ENCODE measurements around the gene LNX1. TPM values are rescaled to one million over a fixed set of nuclear protein-coding genes. Genes with fewer than 3 reads are reported as not detected.

Gene LNX1
- total and polyA plus RNA-seq, 2 of the 8 experiments (the other 6 are each of a cell fraction or from before 2014, with no cell fraction given) = 2.7 to 3.8 TPM

- H2BK15ac ChIP-seq (ENCODE audit: low read length) = no peak overlapping the region
- H3K9ac ChIP-seq (replicated peaks in 1 of 4; ENCODE audit: extremely low read depth in 1 of 4, low read depth in 3 of 4, low read length in 3 of 4) = no peak overlapping the region
- H3K18ac ChIP-seq (ENCODE audit: extremely low read depth, low read length) = no peak overlapping the region
- H3K36me3 ChIP-seq (ENCODE audit: control insufficient read depth in 2 of 4, insufficient read depth in 4 of 4, low read length in 3 of 4) = no peaks in the 10 kb centered on the region
- H3K23me2 ChIP-seq (ENCODE audit: low read depth, low read length) = no peaks in the 10 kb centered on the region; the same call in 1 of the 2 replicates
- no peaks in the 10 kb centered on the region for H3K9me3 ChIP-seq (ENCODE audit: insufficient read depth in 2 of 2, low read depth in 1 of 2, low read length in 1 of 2)
- H2BK120ac ChIP-seq (replicated peaks; ENCODE audit: low read depth, low read length) = no peak overlapping the region
- no peak overlapping the region for H3K14ac ChIP-seq (ENCODE audit: insufficient read length)
- ChIA-PET CTCF (ENCODE audit: partially characterized antibody) (interaction anchor here (0.6 to 1.4 kb wide), 4 partner anchors 11 to 396 kb away, joined by 3 to 4 read pairs (median 4); no protein-coding TSS in a partner anchor), POLR2A (ENCODE audit: partially characterized antibody) (interaction anchor here (2.2 kb wide), 1 partner anchor 9 kb away, joined by 5 read pairs; no protein-coding TSS in a partner anchor)
- H2BK5ac ChIP-seq (ENCODE audit: low read depth, low read length) = no peak overlapping the region
- H2AK5ac ChIP-seq (ENCODE audit: low read depth, low read length) = peak overlapping the region; percentile 92; the same call in 1 of the 2 replicates
- 90% methylated on average over 3 of the region's 3 CpGs; no CpG with 5 or more reads in 1 of the 2 experiments for WGBS, 2 experiments (ENCODE audit: extremely low coverage in 1 of 2, insufficient coverage in 1 of 2, insufficient read length in 1 of 2, insufficient replicate concordance in 2 of 2, low coverage in 1 of 2, low lambda C conversion rate in 2 of 2, missing lambda C conversion rate in 1 of 2)
- no peak overlapping the region for H3K4ac ChIP-seq (replicated peaks; ENCODE audit: insufficient read length, low read depth, low read length)
- no peaks in the 10 kb centered on the region for H3K79me1 ChIP-seq (ENCODE audit: low read depth, low read length)
- DNase-seq (ENCODE audit: low read depth in 1 of 2, low spot score in 2 of 2) (no peak), FAIRE-seq (no peak)
- H3K79me2 ChIP-seq (ENCODE audit: control insufficient read depth in 1 of 2, insufficient read depth in 2 of 2, low read length in 2 of 2) = no peaks in the 10 kb centered on the region
- H3K27me3 ChIP-seq (replicated peaks in 1 of 4; ENCODE audit: control insufficient read depth in 3 of 4, extremely low read depth in 1 of 4, insufficient read depth in 3 of 4, low read length in 3 of 4) = no peaks in the 10 kb centered on the region
- H3K56ac ChIP-seq (replicated peaks; ENCODE audit: insufficient read length, low read depth, low read length) = no peak overlapping the region
- no peak overlapping the region for H3K4me2 ChIP-seq (ENCODE audit: insufficient read depth in 1 of 2, low read depth in 2 of 2, low read length in 2 of 2)
- H2BK12ac ChIP-seq (ENCODE audit: low read depth, low read length) = 0 out of 2 replicates have a peak overlapping the region, but pooled peaks have one; percentile 55
- H2BK20ac ChIP-seq (ENCODE audit: low read length) = no peak overlapping the region
- no peak overlapping the region for H4K5ac ChIP-seq (ENCODE audit: insufficient read length, low read depth, low read length)
- no peak overlapping the region for H3K27ac ChIP-seq (ENCODE audit: low read depth, low read length)
- no peak overlapping the region for H4K91ac ChIP-seq (replicated peaks; ENCODE audit: insufficient read length, low read length)
- H3K4me3 ChIP-seq (ENCODE audit: extremely low read depth in 1 of 4, insufficient read depth in 2 of 4, low read depth in 3 of 4, low read length in 4 of 4) = no peak overlapping the region
- H3K4me1 ChIP-seq (replicated peaks in 1 of 4; ENCODE audit: control insufficient read depth in 3 of 4, insufficient read depth in 4 of 4, low read length in 3 of 4) = peaks cover 0 to 9% (median 5%) of the 10 kb centered on the region in 4 experiments; a peak in 4 of 7 replicates
- H4K20me1 ChIP-seq (replicated peaks in 1 of 2; ENCODE audit: control insufficient read depth in 1 of 2, insufficient read depth in 2 of 2, low read length in 2 of 2) = no peaks in the 10 kb centered on the region
- no peak overlapping the region for H3K23ac ChIP-seq (ENCODE audit: insufficient read length)
- no peak overlapping the region for H2AFZ ChIP-seq (ENCODE audit: low read length)
- no peak overlapping the region for H4K8ac ChIP-seq (ENCODE audit: extremely low read depth, insufficient read depth, low read length)
- TF ChIP-seq RFX5 (IDR thresholded peaks at IDR 0.05; ENCODE audit: borderline replicate concordance, low read depth, low read length) (no peak), CHD2 (IDR thresholded peaks at IDR 0.05; ENCODE audit: low read length) (no peak), TBP (IDR thresholded peaks at IDR 0.05; ENCODE audit: low read depth, low read length) (no peak), SP2 (IDR thresholded peaks at IDR 0.05; ENCODE audit: low read length) (no peak), KDM5A (IDR thresholded peaks at IDR 0.05; ENCODE audit: low read length) (no peak), RXRA (IDR thresholded peaks at IDR 0.05; ENCODE audit: insufficient read depth, low read depth, low read length) (no peak), SRF (IDR thresholded peaks at IDR 0.05; ENCODE audit: low read depth, low read length) (no peak), POLR2AphosphoS5 (IDR thresholded peaks at IDR 0.05; ENCODE audit: low read depth, low read length) (no peak), CHD1 (IDR thresholded peaks at IDR 0.05; ENCODE audit: low read depth, low read length) (no peak), ATF3 (IDR thresholded peaks at IDR 0.05; ENCODE audit: insufficient read depth, low read depth, low read length) (no peak), CTBP2 (IDR thresholded peaks at IDR 0.05; ENCODE audit: borderline replicate concordance, insufficient read depth, insufficient read length, low read length) (no peak), RBBP5 (IDR thresholded peaks at IDR 0.05; ENCODE audit: borderline replicate concordance, low read depth, low read length) (no peak), KDM1A (IDR thresholded peaks at IDR 0.05; ENCODE audit: borderline replicate concordance, low read length) (no peak), POLR2A (IDR thresholded peaks at IDR 0.05; ENCODE audit: control extremely low read depth in 1 of 2, low read depth in 2 of 2, low read length in 2 of 2) (no peak), SP4 (IDR thresholded peaks at IDR 0.05; ENCODE audit: low read length) (no peak)
These were observed 62.3 kb downstream of the LNX1 start for GRCh38 chr4:53529025-53529424.

Measured in H1 (cell line).